OCI-LY1 (cell line): ENCODE measurements around the gene TXNDC2.

ENCODE experiments used
- H2AFZ ChIP-seq: fragments of 200-600 bp; sonication (generic), shearing (Covaris generic); 2 replicates; pipeline ENCODE4 v1.6.0; 2014; ENCODE audit warnings: antibody characterized with exemption, mild to moderate bottlenecking, low read length
- H3F3A ChIP-seq: fragments of 200-600 bp; sonication (generic), shearing (Covaris generic); 2 replicates; pipeline ENCODE4 v1.6.0; 2014; ENCODE audit warnings: mild to moderate bottlenecking, antibody characterized with exemption, low read length, moderate library complexity; ENCODE audit not compliant: insufficient read depth
- H3K27ac ChIP-seq: fragments of 200-600 bp; sonication (generic); 2 replicates; pipeline ENCODE4 v1.5.1; 2014; ENCODE audit warnings: low read length, mixed run types, mild to moderate bottlenecking, low read depth; ENCODE audit not compliant: poor library complexity, severe bottlenecking
- H3K27me3 ChIP-seq: fragments of 200-600 bp; sonication (generic); 2 replicates; pipeline ENCODE4 v1.6.0; 2014; ENCODE audit warnings: antibody characterized with exemption, mild to moderate bottlenecking, low read length, moderate library complexity; ENCODE audit not compliant: insufficient read depth
- H3K36me3 ChIP-seq: fragments of 200-600 bp; sonication (generic); 2 replicates; pipeline ENCODE4 v1.6.1; 2014; ENCODE audit warnings: mild to moderate bottlenecking, antibody characterized with exemption, low read length, moderate library complexity, mixed read lengths; ENCODE audit not compliant: insufficient read depth
- H3K4me1 ChIP-seq: fragments of 200-600 bp; sonication (generic); 2 replicates; pipeline ENCODE4 v1.5.1; 2014; ENCODE audit warnings: mild to moderate bottlenecking, low read length, moderate library complexity; ENCODE audit not compliant: insufficient read depth, severe bottlenecking
- H3K4me2 ChIP-seq: fragments of 200-600 bp; sonication (generic), shearing (Covaris generic); 2 replicates; pipeline ENCODE4 v1.6.1; 2014; ENCODE audit warnings: low read length
- H3K4me3 ChIP-seq: fragments of 200-600 bp; sonication (generic); 2 replicates; pipeline ENCODE4 v1.5.1; 2014; ENCODE audit warnings: low read length, low read depth, mild to moderate bottlenecking, mixed read lengths; ENCODE audit not compliant: poor library complexity, severe bottlenecking
- H3K79me2 ChIP-seq: fragments of 200-600 bp; shearing (Covaris generic); 2 replicates; pipeline ENCODE4 v1.6.1; 2016; ENCODE audit warnings: mixed run types, low read length, mixed read lengths; ENCODE audit not compliant: insufficient read depth
- H3K9ac ChIP-seq: fragments of 200-600 bp; sonication (generic), shearing (Covaris generic); 2 replicates; pipeline ENCODE4 v1.6.1; 2014; ENCODE audit warnings: mild to moderate bottlenecking, low read length, mixed read lengths
- H3K9me2 ChIP-seq: fragments of 200-600 bp; sonication (generic), shearing (Covaris generic); 2 replicates; pipeline ENCODE4 v1.6.1; 2014; ENCODE audit warnings: low read depth, mild to moderate bottlenecking, low read length, mixed read lengths
- H3K9me3 ChIP-seq: fragments of 200-600 bp; shearing (Covaris generic); 2 replicates; pipeline ENCODE4 v1.6.1; 2014; ENCODE audit warnings: low read length, mixed read lengths
- H4K20me1 ChIP-seq: fragments of 200-600 bp; sonication (generic), shearing (Covaris generic); 2 replicates; pipeline ENCODE4 v1.6.0; 2016; ENCODE audit warnings: mild to moderate bottlenecking, low read length; ENCODE audit not compliant: insufficient read depth
- EZH2 ChIP-seq: fragments of 200-600 bp; sonication (generic), shearing (Covaris generic); IDR thresholded peaks from 2 replicates; pipeline ENCODE4 v1.8.0; 2017; ENCODE audit warnings: borderline replicate concordance, mixed run types, mild to moderate bottlenecking, antibody characterized with exemption, low read length, moderate library complexity, mixed read lengths
- TF ChIP-seq, protein P1 (sequence below): fragments of 200-600 bp; sonication (generic), shearing (Covaris generic); IDR thresholded peaks from 2 replicates; pipeline ENCODE4 v1.5.1; 2017; ENCODE audit warnings: mild to moderate bottlenecking, antibody characterized with exemption, low read length, moderate library complexity, mixed read lengths

Gene TXNDC2

DNA sequence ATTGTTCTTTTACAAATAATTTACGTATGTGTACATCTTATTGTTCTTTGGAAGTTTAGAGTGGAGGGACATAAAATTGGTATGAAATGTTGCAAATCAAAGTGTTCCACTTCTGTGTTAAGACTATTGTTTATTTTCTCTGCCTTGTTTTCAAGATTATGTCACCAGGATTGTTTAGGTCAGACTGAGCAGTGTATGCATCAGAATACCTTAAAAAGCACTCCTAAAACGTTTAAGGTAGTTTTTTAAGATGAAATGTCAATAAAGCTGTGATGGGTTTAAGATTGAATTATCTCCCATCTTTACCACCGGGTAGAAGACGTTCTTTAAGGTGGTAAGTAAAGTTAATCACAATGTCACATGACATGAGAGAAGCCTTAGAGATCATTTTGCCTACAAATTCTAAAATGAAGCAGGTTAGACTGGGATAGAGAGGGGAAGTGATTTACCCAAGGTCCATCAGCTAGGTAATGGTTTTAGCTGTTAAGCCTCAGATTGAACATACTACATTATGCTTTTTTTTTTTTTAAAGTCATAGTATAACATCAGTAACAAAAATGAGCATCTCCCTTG lies 38.7 kb downstream of the TXNDC2 start:
- Histone ChIP-seq H3K4me2 (peak overlapping the region; percentile 21; the same call in 1 of the 2 replicates), H3K27ac (no peak overlapping the region), H3K4me1 (peaks cover 85% of the 10 kb centered on the region), H4K20me1 (peaks cover 36% of the 10 kb centered on the region), H3K27me3 (no peaks in the 10 kb centered on the region), H3K4me3 (no peak overlapping the region), H3K9me3 (no peaks in the 10 kb centered on the region), H3F3A (0 out of 2 replicates have a peak, but pooled peaks cover under 1% of the 10 kb centered on the region), H3K79me2 (peaks cover 100% of the 10 kb centered on the region), H3K9ac (no peak overlapping the region), H3K36me3 (peaks cover 14% of the 10 kb centered on the region; the same call in 1 of the 2 replicates), H3K9me2 (no peaks in the 10 kb centered on the region), H2AFZ (no peak overlapping the region)
- no peak for TF ChIP-seq EZH2
- TF ChIP-seq, protein P1, sequence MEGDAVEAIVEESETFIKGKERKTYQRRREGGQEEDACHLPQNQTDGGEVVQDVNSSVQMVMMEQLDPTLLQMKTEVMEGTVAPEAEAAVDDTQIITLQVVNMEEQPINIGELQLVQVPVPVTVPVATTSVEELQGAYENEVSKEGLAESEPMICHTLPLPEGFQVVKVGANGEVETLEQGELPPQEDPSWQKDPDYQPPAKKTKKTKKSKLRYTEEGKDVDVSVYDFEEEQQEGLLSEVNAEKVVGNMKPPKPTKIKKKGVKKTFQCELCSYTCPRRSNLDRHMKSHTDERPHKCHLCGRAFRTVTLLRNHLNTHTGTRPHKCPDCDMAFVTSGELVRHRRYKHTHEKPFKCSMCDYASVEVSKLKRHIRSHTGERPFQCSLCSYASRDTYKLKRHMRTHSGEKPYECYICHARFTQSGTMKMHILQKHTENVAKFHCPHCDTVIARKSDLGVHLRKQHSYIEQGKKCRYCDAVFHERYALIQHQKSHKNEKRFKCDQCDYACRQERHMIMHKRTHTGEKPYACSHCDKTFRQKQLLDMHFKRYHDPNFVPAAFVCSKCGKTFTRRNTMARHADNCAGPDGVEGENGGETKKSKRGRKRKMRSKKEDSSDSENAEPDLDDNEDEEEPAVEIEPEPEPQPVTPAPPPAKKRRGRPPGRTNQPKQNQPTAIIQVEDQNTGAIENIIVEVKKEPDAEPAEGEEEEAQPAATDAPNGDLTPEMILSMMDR: no peak

DNA sequence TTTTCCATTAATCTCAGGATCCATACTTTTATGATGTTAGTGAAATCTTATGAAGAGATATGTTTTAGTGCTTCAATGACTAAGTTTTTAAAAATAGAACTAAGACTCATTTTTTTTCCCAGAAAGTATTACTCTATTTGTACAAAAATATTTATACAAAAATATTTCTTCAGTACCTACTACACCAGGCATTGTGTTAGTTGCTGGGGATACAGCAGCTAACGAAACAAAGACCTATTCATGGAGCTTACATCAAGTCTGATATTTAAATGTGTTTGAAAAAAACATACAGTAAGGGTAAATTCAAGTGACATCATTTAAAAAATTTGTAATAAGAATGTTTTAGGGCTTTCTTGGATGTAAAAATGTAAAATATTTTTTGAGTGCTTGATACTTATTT lies 39.6 kb downstream of the TXNDC2 start:
- no peak overlapping the region for H2AFZ ChIP-seq
- H3K4me2 ChIP-seq: no peak overlapping the region

DNA sequence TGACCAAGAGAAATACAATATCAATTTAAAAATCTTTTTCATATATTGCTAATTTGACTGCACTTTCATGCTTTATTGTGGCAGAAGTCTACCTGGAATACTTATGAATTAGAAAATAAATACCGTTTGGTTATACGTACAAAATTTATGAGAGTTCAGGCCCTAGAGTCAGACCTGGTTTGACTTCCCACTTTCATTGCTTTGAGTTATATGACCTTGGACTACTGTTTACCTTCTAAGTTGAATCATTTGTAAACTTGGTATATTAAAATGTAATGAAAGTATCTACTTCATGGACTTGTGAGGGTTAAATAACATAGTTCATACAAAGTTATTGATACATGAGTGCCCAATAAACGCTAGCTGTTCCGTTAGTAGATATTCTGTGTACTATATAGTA lies 40.0 kb downstream of the TXNDC2 start:
- Histone ChIP-seq H3K79me2 (peaks cover 100% of the 10 kb centered on the region), H2AFZ (no peak overlapping the region), H3K9me3 (no peaks in the 10 kb centered on the region), H4K20me1 (peaks cover 35% of the 10 kb centered on the region), H3K4me1 (peaks cover 71% of the 10 kb centered on the region), H3F3A (no peaks in the 10 kb centered on the region), H3K4me3 (no peak overlapping the region), H3K27me3 (no peaks in the 10 kb centered on the region), H3K9ac (no peak overlapping the region), H3K36me3 (peaks cover 14% of the 10 kb centered on the region; the same call in 1 of the 2 replicates), H3K27ac (no peak overlapping the region), H3K9me2 (no peaks in the 10 kb centered on the region), H3K4me2 (no peak overlapping the region)
- TF ChIP-seq, protein P1: no peak
- TF ChIP-seq EZH2: no peak

More for the DNA sequence above, 39.6 kb downstream of the TXNDC2 start:
- TF ChIP-seq, protein P1: no peak
- no peak for TF ChIP-seq EZH2
- Histone ChIP-seq H3K79me2 (peaks cover 100% of the 10 kb centered on the region), H3F3A (no peaks in the 10 kb centered on the region), H3K4me3 (no peak overlapping the region), H3K36me3 (peaks cover 14% of the 10 kb centered on the region; the same call in 1 of the 2 replicates), H3K4me1 (peaks cover 76% of the 10 kb centered on the region), H3K27ac (no peak overlapping the region), H3K27me3 (no peaks in the 10 kb centered on the region), H3K9me2 (no peaks in the 10 kb centered on the region), H4K20me1 (peaks cover 34% of the 10 kb centered on the region), H3K9me3 (no peaks in the 10 kb centered on the region), H3K9ac (no peak overlapping the region)
